NCI-H2081 treated with DMSO at 0.1 percent for 48 hours (cell line): Measurements from ENCODE around the gene FAM20B.
"Not testable (repeated sequence)": the region's sequence is repeated elsewhere in the genome, so short reads cannot be mapped to it uniquely, and the experiment has no call there.

ENCODE experiments used
- DNase-seq: peaks from one replicate; lab custom pipeline; 2025; lab: John Stamatoyannopoulos, UW

FAM20B gene

GRCh38 chr1:179025125-179025974 is at the start of gene FAM20B:
TSS of gene FAM20B (plus strand) at chr1:179025894. CDS start at chr1:179043848, 17,954 bp downstream.
- peak; percentile 52 for DNase-seq

- no peak for DNase-seq
Observed at GRCh38 chr1:178976541-178976940, 49.2 kb upstream of the FAM20B start.

GRCh38 chr1:178986204-178986603 is 39.5 kb upstream of the FAM20B start:
- no peak for DNase-seq

- DNase-seq = not testable (repeated sequence)
Observed at GRCh38 chr1:178988198-178988597, 37.5 kb upstream of the FAM20B start.

- no peak for DNase-seq
Observed at GRCh38 chr1:178993559-178993958, 32.1 kb upstream of the FAM20B start.

GRCh38 chr1:178997428-178997827 is 28.3 kb upstream of the FAM20B start:
- no peak for DNase-seq

- DNase-seq = no peak
Observed at GRCh38 chr1:178998295-178998694, 27.4 kb upstream of the FAM20B start.

- no peak for DNase-seq
Observed at GRCh38 chr1:178999061-178999460, 26.6 kb upstream of the FAM20B start.

GRCh38 chr1:179001451-179001850 is 24.2 kb upstream of the FAM20B start:
- DNase-seq = no peak

- not testable (repeated sequence) for DNase-seq
Observed at GRCh38 chr1:179002064-179002463, 23.6 kb upstream of the FAM20B start.

- DNase-seq = no peak
Observed at GRCh38 chr1:179002552-179003345, 22.9 kb upstream of the FAM20B start.

- no peak for DNase-seq
Observed at GRCh38 chr1:179003512-179004066, 22.1 kb upstream of the FAM20B start.

GRCh38 chr1:179007233-179007632 is 18.5 kb upstream of the FAM20B start:
- no peak for DNase-seq

GRCh38 chr1:179010671-179011070 is 15.0 kb upstream of the FAM20B start:
- DNase-seq = no peak

GRCh38 chr1:179012038-179012437 is 13.7 kb upstream of the FAM20B start:
- no peak for DNase-seq

- no peak for DNase-seq
Observed at GRCh38 chr1:179014123-179014522, 11.6 kb upstream of the FAM20B start.

- no peak for DNase-seq
Observed at GRCh38 chr1:179015396-179015795, 10.3 kb upstream of the FAM20B start.

GRCh38 chr1:179016706-179017382 is 8.8 kb upstream of the FAM20B start:
- DNase-seq = no peak

GRCh38 chr1:179017383-179018326 is 8.0 kb upstream of the FAM20B start:
- DNase-seq = no peak

- DNase-seq = no peak
Observed at GRCh38 chr1:179021873-179022272, 3.8 kb upstream of the FAM20B start.
